K562 (cell line): ENCODE data around the gene IL1B. TPM values are rescaled to one million over a fixed set of nuclear protein-coding genes. Genes with fewer than 3 reads are reported as not detected.
A peak's percentile ranks its signal among the peaks of the same experiment; 100 is the strongest.

Experiments used
- CAMTA2 ChIP-seq: fragments of 250-450 bp; sonication (Bioruptor Pico); conservative IDR thresholded peaks from 2 replicates; pipeline ENCODE4 v1.5.1; 2022
- FOXM1 ChIP-seq, 2 experiments: fragments of 450-650 bp in 1 of 2; sonication (generic) in 1 of 2; formaldehyde crosslinking in 1 of 2; IDR thresholded peaks; 2 replicates each; pipeline versions ENCODE4 v1.6.1 to v1.9.0; 2017 to 2022; ENCODE audit warnings: low read depth in 2 of 2, mild to moderate bottlenecking in 2 of 2, missing genetic modification reagents in 1 of 2, moderate library complexity in 1 of 2
- IRF2 ChIP-seq: sonication (generic); formaldehyde crosslinking; IDR thresholded peaks from 2 replicates; pipeline ENCODE4 v1.8.1; 2022; ENCODE audit warnings: mild to moderate bottlenecking, missing genetic modification reagents
- NCOA2 ChIP-seq, 2 experiments: fragments of 450-650 bp; IDR thresholded peaks; 2 replicates each; pipeline ENCODE4 v1.6.1; 2018; ENCODE audit warnings: mild to moderate bottlenecking in 2 of 2, moderate library complexity in 1 of 2; ENCODE audit not compliant: partially characterized antibody in 2 of 2
- NCOA6 ChIP-seq: fragments of 450-650 bp; IDR thresholded peaks from 2 replicates; pipeline ENCODE4 v1.6.1; 2017; ENCODE audit warnings: mild to moderate bottlenecking
- PHB2 ChIP-seq: fragments of 450-650 bp; IDR thresholded peaks from 2 replicates; pipeline ENCODE4 v1.6.1; 2017; ENCODE audit warnings: low read depth
- RBM17 ChIP-seq: fragments of 200-400 bp; formaldehyde crosslinking; IDR thresholded peaks from 2 replicates; pipeline ENCODE4 v1.6.1; 2017; ENCODE audit warnings: low read depth, mild to moderate bottlenecking, low read length, borderline replicate concordance
- SMAD1 ChIP-seq: fragments of 150-350 bp; IDR thresholded peaks from 2 replicates; pipeline ENCODE4 v1.6.1; 2014; ENCODE audit warnings: low read length, low read depth; ENCODE audit not compliant: partially characterized antibody
- TFAM ChIP-seq: fragments of 250-450 bp; sonication (Bioruptor Pico); conservative IDR thresholded peaks from 2 replicates; pipeline ENCODE4 v1.5.0; 2021; ENCODE audit warnings: mild to moderate bottlenecking, moderate library complexity
- ZNF274 ChIP-seq: IDR thresholded peaks from 2 replicates; pipeline ENCODE4 v1.6.1; 2011; ENCODE audit warnings: low read depth, mild to moderate bottlenecking, low read length, moderate library complexity, borderline replicate concordance
- ZNF551 ChIP-seq: fragments of 250-450 bp; sonication (Bioruptor Pico); IDR thresholded peaks from 2 replicates; pipeline ENCODE4 v1.5.0; 2021; ENCODE audit warnings: mild to moderate bottlenecking, moderate library complexity
- polyA plus RNA-seq, 8 experiments: library from polyadenylated mRNA; depleted of rRNA in 4 of 8; stranded (reverse) in 5 of 8; unstranded in 3 of 8; fragments of >200 nt; fragmentation: Nextera tagmentation in 2 of 8; fragmentation: Illumina TruSeq in 1 of 8; extraction: Ambion mirVana in 2 of 8; extraction: Trizol in 1 of 8; gene quantifications; 2 replicates each; pipeline versions ENCODE4 v1.2.1 to v1.2.3, GENCODE V29; 2011 to 2014; ENCODE audit warnings: inconsistent platforms in 1 of 8, missing spikeins in 1 of 8
- total RNA-seq, 7 experiments: library from RNA; depleted of rRNA in 6 of 7; stranded (reverse); fragments of >200 nt in 6 of 7; fragmentation: Illumina TruSeq in 2 of 7; extraction: Trizol in 2 of 7; gene quantifications; 2 replicates each; pipeline versions ENCODE4 v1.2.1 to v1.2.3, GENCODE V29; 2011 to 2021; ENCODE audit warnings: low replicate concordance in 1 of 7
- TF ChIP-seq, protein P1 (sequence below): fragments of 450-650 bp; IDR thresholded peaks from 2 replicates; pipeline ENCODE4 v1.6.1; 2016; ENCODE audit warnings: low read depth
- TF ChIP-seq, protein P2 (sequence below): fragments of 450-650 bp; IDR thresholded peaks from 2 replicates; pipeline ENCODE4 v1.7.1; 2018; ENCODE audit warnings: mild to moderate bottlenecking, low read depth; ENCODE audit not compliant: partially characterized antibody
- TF ChIP-seq, protein P3 (sequence below): fragments of 450-650 bp; formaldehyde crosslinking; IDR thresholded peaks from 2 replicates; pipeline ENCODE4 v1.4.0; 2022; ENCODE audit warnings: mild to moderate bottlenecking, moderate library complexity
- TF ChIP-seq, protein P4 (sequence below): fragments of 450-650 bp; IDR thresholded peaks from 2 replicates; pipeline ENCODE4 v1.6.1; 2016; ENCODE audit warnings: low read depth, mild to moderate bottlenecking, moderate library complexity
- TF ChIP-seq, protein P5 (sequence below): fragments of 250-450 bp; sonication (Bioruptor Pico); IDR thresholded peaks from 2 replicates; pipeline ENCODE4 v1.9.0; 2021; ENCODE audit warnings: mild to moderate bottlenecking

Gene IL1B
- total and polyA plus RNA-seq, 9 of the 15 experiments (the other 6 are each of a cell fraction or from before 2014, with no cell fraction given), result 0.29 TPM; not detected in 8

DNA sequence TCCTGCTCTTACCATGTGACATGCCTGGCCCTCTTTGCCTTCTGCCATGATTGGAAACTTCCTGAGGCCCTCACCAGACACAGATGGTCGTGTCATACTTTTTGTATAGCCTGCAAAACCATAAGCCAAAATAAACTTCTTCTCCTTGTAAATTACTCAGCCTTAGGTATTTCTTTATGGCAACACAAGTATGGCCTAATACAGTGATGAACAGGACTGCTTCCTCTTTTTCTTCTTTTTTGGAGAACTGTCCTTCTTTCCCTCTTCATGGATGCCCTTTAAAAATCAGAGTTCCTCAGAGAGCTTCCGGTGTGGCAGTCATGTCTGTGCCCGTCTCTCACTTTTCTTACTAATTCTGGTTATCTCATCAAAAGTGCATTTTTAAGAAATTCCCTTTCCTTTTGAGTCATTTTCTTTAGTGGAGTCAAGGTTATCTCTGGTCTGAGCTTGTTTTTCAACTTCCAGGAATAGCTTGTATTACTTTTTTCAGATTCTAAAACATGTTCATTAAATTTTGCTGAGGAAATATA is 43.1 kb downstream of the IL1B start (continued):
- TF ChIP-seq, protein P1, sequence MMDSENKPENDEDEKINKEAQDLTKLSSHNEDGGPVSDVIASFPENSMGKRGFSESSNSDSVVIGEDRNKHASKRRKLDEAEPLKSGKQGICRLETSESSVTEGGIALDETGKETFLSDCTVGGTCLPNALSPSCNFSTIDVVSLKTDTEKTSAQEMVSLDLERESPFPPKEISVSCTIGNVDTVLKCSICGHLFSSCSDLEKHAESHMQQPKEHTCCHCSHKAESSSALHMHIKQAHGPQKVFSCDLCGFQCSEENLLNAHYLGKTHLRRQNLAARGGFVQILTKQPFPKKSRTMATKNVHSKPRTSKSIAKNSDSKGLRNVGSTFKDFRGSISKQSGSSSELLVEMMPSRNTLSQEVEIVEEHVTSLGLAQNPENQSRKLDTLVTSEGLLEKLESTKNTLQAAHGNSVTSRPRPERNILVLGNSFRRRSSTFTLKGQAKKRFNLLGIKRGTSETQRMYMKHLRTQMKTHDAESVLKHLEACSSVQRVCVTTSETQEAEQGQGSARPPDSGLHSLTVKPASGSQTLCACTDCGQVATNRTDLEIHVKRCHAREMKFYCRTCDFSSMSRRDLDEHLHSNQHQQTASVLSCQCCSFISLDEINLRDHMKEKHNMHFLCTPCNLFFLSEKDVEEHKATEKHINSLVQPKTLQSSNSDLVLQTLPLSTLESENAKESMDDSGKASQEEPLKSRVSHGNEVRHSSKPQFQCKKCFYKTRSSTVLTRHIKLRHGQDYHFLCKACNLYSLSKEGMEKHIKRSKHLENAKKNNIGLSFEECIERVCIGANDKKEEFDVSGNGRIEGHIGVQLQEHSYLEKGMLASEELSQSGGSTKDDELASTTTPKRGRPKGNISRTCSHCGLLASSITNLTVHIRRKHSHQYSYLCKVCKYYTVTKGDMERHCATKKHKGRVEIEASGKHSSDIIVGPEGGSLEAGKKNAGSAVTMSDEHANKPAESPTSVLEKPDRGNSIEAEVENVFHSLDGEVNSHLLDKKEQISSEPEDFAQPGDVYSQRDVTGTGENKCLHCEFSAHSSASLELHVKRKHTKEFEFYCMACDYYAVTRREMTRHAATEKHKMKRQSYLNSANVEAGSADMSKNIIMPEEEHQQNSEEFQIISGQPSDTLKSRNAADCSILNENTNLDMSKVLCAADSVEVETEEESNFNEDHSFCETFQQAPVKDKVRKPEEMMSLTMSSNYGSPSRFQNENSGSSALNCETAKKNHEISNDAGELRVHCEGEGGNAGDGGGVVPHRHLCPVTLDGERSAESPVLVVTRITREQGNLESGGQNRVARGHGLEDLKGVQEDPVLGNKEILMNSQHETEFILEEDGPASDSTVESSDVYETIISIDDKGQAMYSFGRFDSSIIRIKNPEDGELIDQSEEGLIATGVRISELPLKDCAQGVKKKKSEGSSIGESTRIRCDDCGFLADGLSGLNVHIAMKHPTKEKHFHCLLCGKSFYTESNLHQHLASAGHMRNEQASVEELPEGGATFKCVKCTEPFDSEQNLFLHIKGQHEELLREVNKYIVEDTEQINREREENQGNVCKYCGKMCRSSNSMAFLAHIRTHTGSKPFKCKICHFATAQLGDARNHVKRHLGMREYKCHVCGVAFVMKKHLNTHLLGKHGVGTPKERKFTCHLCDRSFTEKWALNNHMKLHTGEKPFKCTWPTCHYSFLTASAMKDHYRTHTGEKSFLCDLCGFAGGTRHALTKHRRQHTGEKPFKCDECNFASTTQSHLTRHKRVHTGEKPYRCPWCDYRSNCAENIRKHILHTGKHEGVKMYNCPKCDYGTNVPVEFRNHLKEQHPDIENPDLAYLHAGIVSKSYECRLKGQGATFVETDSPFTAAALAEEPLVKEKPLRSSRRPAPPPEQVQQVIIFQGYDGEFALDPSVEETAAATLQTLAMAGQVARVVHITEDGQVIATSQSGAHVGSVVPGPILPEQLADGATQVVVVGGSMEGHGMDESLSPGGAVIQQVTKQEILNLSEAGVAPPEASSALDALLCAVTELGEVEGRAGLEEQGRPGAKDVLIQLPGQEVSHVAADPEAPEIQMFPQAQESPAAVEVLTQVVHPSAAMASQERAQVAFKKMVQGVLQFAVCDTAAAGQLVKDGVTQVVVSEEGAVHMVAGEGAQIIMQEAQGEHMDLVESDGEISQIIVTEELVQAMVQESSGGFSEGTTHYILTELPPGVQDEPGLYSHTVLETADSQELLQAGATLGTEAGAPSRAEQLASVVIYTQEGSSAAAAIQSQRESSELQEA, result no peak
- TF ChIP-seq NCOA6 (no peak), NCOA2 (IDR thresholded peaks at IDR 0.05; ENCODE audit: partially characterized antibody in 2 of 2) (no peak), FOXM1 (IDR thresholded peaks at IDR 0.05; ENCODE audit: low read depth) (no peak), FOXM1 (CRISPR knock-in tag; IDR thresholded peaks at IDR 0.05; ENCODE audit: low read depth) (no peak), CAMTA2 (CRISPR knock-in tag) (no peak), ZNF551 (CRISPR knock-in tag) (no peak), TFAM (CRISPR knock-in tag) (no peak), IRF2 (CRISPR knock-in tag) (no peak), ZNF274 (no peak), PHB2 (no peak), RBM17 (no peak), SMAD1 (no peak)
- TF ChIP-seq, protein P2, sequence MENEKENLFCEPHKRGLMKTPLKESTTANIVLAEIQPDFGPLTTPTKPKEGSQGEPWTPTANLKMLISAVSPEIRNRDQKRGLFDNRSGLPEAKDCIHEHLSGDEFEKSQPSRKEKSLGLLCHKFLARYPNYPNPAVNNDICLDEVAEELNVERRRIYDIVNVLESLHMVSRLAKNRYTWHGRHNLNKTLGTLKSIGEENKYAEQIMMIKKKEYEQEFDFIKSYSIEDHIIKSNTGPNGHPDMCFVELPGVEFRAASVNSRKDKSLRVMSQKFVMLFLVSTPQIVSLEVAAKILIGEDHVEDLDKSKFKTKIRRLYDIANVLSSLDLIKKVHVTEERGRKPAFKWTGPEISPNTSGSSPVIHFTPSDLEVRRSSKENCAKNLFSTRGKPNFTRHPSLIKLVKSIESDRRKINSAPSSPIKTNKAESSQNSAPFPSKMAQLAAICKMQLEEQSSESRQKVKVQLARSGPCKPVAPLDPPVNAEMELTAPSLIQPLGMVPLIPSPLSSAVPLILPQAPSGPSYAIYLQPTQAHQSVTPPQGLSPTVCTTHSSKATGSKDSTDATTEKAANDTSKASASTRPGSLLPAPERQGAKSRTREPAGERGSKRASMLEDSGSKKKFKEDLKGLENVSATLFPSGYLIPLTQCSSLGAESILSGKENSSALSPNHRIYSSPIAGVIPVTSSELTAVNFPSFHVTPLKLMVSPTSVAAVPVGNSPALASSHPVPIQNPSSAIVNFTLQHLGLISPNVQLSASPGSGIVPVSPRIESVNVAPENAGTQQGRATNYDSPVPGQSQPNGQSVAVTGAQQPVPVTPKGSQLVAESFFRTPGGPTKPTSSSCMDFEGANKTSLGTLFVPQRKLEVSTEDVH, result no peak
- TF ChIP-seq, protein P3, sequence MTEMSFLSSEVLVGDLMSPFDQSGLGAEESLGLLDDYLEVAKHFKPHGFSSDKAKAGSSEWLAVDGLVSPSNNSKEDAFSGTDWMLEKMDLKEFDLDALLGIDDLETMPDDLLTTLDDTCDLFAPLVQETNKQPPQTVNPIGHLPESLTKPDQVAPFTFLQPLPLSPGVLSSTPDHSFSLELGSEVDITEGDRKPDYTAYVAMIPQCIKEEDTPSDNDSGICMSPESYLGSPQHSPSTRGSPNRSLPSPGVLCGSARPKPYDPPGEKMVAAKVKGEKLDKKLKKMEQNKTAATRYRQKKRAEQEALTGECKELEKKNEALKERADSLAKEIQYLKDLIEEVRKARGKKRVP (CRISPR knock-in tag), result 0 out of 2 replicates have a peak, but pooled peaks have one; percentile 26
- TF ChIP-seq, protein P4, sequence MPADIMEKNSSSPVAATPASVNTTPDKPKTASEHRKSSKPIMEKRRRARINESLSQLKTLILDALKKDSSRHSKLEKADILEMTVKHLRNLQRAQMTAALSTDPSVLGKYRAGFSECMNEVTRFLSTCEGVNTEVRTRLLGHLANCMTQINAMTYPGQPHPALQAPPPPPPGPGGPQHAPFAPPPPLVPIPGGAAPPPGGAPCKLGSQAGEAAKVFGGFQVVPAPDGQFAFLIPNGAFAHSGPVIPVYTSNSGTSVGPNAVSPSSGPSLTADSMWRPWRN, result no peak
- TF ChIP-seq, protein P5, sequence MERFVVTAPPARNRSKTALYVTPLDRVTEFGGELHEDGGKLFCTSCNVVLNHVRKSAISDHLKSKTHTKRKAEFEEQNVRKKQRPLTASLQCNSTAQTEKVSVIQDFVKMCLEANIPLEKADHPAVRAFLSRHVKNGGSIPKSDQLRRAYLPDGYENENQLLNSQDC (CRISPR knock-in tag), result no peak
